Measurements from ENCODE around the gene TMEM138. TPM values are rescaled to one million over a fixed set of nuclear protein-coding genes. Genes with fewer than 3 reads are reported as not detected.

Gene TMEM138
- polyA plus RNA-seq, 1 experiment = 55.6 TPM

DNA sequence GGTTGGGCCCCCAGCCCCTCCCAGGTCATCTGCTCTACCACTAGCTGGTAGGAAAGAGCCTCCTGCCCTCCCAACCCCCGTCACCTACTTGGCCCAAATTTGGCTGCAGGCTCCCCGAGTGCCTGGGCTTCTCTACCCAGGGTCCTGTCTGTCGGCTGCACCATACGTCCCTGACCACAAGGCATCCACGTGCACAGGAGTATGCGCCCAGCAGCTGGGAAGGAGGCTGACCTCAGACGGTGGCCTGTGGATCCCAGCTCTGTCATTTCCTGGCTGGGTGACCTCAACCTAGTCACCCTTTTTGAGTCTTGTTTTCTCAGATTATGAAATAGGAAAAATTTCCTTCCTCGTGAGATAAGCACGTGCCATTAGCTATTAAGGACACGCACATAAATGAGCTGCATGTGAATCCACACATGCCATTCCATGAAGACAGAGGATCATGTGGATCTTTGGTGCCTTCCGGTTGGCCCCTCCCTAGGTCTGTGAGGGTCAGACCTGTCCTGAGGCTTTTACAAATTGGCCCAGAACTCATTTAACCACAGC lies 14.2 kb upstream of the TMEM138 start:
- TF ChIP-seq, protein P1, sequence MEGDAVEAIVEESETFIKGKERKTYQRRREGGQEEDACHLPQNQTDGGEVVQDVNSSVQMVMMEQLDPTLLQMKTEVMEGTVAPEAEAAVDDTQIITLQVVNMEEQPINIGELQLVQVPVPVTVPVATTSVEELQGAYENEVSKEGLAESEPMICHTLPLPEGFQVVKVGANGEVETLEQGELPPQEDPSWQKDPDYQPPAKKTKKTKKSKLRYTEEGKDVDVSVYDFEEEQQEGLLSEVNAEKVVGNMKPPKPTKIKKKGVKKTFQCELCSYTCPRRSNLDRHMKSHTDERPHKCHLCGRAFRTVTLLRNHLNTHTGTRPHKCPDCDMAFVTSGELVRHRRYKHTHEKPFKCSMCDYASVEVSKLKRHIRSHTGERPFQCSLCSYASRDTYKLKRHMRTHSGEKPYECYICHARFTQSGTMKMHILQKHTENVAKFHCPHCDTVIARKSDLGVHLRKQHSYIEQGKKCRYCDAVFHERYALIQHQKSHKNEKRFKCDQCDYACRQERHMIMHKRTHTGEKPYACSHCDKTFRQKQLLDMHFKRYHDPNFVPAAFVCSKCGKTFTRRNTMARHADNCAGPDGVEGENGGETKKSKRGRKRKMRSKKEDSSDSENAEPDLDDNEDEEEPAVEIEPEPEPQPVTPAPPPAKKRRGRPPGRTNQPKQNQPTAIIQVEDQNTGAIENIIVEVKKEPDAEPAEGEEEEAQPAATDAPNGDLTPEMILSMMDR (IDR thresholded peaks at IDR 0.05; ENCODE audit: insufficient read depth, low read depth, low read length) = no peak
- H3K27me3 ChIP-seq (ENCODE audit: control insufficient read depth, insufficient read depth, low read length) = no peaks in the 10 kb centered on the region
- ChIA-PET CTCF (interaction anchor here (1.1 to 6.6 kb wide), 3 partner anchors 9 to 38 kb away, joined by 3 to 56 read pairs (median 16); no protein-coding TSS in a partner anchor), POLR2A (no interaction called here)
- H3K36me3 ChIP-seq (ENCODE audit: control insufficient read depth, insufficient read depth, low read length) = peaks cover 15% of the 10 kb centered on the region
- no peak overlapping the region for H3K4me3 ChIP-seq (ENCODE audit: low read depth, low read length)
- DNase-seq (ENCODE audit: low read depth) = no peak

DNA sequence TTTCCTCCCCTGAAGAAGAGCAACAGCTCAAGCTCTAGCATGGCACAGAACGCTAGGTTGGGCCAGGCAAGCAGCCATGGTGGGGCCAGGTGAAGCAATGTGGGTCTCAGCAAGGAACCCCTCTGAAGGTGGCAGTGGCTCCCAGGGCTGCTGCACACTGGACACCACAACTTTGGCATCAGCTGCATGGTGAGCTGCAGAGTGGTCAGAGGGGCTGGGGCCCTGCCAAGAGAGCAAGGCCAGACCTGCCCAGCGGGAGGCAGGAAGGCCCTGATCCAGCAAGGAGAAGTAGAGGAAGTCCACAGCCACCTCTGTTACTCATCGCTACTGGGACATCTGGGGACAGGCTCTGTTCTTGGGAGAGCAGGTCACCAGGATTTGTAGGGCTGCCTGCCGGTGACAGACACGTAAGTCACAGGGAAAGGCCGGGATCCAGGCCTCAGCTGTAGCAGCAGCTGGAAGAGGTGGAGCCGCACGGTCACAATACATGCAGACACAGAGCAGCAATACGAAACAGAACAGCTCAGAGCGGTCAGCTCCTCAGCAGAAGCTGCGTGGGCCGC lies 12.9 kb upstream of the TMEM138 start:
- Histone ChIP-seq H3K4me3 (ENCODE audit: low read depth, low read length) (no peak overlapping the region), H3K27me3 (ENCODE audit: control insufficient read depth, insufficient read depth, low read length) (no peaks in the 10 kb centered on the region), H3K36me3 (ENCODE audit: control insufficient read depth, insufficient read depth, low read length) (peaks cover 15% of the 10 kb centered on the region)
- TF ChIP-seq, protein P1 (IDR thresholded peaks at IDR 0.05; ENCODE audit: insufficient read depth, low read depth, low read length) = no peak
- CTCF ChIA-PET = interaction anchor here (1.2 to 6.6 kb wide), 3 partner anchors 13 to 37 kb away, joined by 3 to 56 read pairs (median 16); partner anchors contain the start of genes CYB561A3 and TMEM138
- POLR2A ChIA-PET = no interaction called here
- DNase-seq (ENCODE audit: low read depth) = no peak

DNA sequence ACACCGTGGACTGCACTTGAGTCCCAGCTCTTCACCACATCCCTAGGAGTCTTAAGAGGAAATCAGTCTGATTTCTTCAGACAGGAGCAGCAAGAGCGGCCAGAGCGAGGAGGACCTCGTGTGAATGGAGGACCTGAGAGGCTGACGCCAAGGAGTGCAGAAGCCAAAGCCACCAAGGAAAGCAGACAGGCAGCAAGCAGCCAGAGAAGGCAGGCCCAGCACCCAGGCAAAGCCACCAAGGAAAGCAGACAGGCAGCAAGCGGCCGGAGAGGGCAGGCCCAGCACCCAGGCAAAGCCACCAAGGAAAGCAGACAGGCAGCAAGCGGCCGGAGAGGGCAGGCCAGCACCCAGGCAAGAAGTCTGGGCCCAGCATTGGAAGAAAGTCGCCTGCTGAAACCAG lies 12.3 kb upstream of the TMEM138 start:
- Histone ChIP-seq H3K4me3 (ENCODE audit: low read depth, low read length) (no peak overlapping the region), H3K36me3 (ENCODE audit: control insufficient read depth, insufficient read depth, low read length) (peaks cover 15% of the 10 kb centered on the region), H3K27me3 (ENCODE audit: control insufficient read depth, insufficient read depth, low read length) (no peaks in the 10 kb centered on the region)
- DNase-seq (ENCODE audit: low read depth) = no peak
- ChIA-PET CTCF (interaction anchor here (1.2 to 6.6 kb wide), 3 partner anchors 12 to 36 kb away, joined by 3 to 56 read pairs (median 16); partner anchors contain the start of genes CYB561A3 and TMEM138), POLR2A (no interaction called here)
- TF ChIP-seq, protein P1 (IDR thresholded peaks at IDR 0.05; ENCODE audit: insufficient read depth, low read depth, low read length) = no peak

DNA sequence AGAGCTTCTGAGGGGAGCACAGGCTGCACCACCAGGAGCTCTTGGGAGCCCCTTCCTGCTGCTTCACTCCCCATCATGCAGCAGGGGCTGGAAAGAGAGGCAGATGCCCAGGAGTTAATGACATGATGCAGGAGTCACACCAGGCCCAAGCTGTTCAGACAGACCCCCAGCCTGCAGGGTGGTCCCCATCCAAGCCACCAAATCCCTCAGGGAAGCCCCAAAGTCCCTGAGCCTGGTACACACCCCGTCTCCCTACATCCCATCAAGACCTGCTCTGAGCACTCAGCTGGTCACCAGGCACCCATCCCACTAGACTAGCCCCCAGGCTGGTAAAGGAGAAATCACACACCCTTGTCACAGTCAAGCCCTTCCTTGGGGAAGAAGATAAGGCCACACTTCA lies 11.8 kb upstream of the TMEM138 start:
- Histone ChIP-seq H3K4me3 (ENCODE audit: low read depth, low read length) (no peak overlapping the region), H3K36me3 (ENCODE audit: control insufficient read depth, insufficient read depth, low read length) (peaks cover 15% of the 10 kb centered on the region), H3K27me3 (ENCODE audit: control insufficient read depth, insufficient read depth, low read length) (no peaks in the 10 kb centered on the region)
- no peak for DNase-seq (ENCODE audit: low read depth)
- TF ChIP-seq, protein P1 (IDR thresholded peaks at IDR 0.05; ENCODE audit: insufficient read depth, low read depth, low read length) = no peak
- ChIA-PET POLR2A (no interaction called here), CTCF (interaction anchor here (1.2 to 6.6 kb wide), 3 partner anchors 12 to 36 kb away, joined by 3 to 56 read pairs (median 16); partner anchors contain the start of genes CYB561A3 and TMEM138)

DNA sequence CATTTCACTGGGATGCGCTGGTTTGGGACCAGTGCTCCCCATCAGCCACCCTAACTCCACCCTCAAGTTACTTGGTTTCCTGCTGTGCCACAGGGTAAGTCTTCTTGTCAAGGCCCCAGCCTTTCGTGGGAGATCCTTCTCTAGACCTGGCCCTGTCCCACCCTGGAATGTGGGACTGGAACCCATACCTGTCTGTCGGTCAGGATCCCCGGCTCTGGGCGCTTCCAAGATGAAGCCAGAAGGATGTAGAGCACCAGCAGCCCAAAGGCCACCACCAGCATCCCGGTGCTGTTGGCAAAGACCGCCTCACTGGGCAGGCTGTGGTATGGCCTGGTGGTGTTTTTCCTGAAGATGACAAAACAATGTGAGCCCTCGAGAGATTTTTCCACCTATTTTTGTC lies 11.4 kb upstream of the TMEM138 start:
- H3K4me3 ChIP-seq (ENCODE audit: low read depth, low read length) = no peak overlapping the region
- TF ChIP-seq, protein P1 (IDR thresholded peaks at IDR 0.05; ENCODE audit: insufficient read depth, low read depth, low read length) = no peak
- H3K27me3 ChIP-seq (ENCODE audit: control insufficient read depth, insufficient read depth, low read length) = no peaks in the 10 kb centered on the region
- POLR2A ChIA-PET = no interaction called here
- H3K36me3 ChIP-seq (ENCODE audit: control insufficient read depth, insufficient read depth, low read length) = peaks cover 15% of the 10 kb centered on the region
- CTCF ChIA-PET = interaction anchor here (3.7 kb wide), 1 partner anchor 35 kb away, joined by 16 read pairs; no protein-coding TSS in a partner anchor
- no peak for DNase-seq (ENCODE audit: low read depth)
